ENCODE data around the gene TMPRSS6.

TMPRSS6 gene

GRCh38 chr22:37109242-37109917, at the start of gene TMPRSS6:
TMPRSS6 (minus strand) TSS chr22:37109713; CDS start chr22:37103417, 6,296 bp downstream.
- no peaks in the 10 kb centered on the region for H3K9me3 Mint-ChIP-seq (ENCODE audit: low read depth)
- no peaks in the 10 kb centered on the region for H3K27me3 Mint-ChIP-seq
- peaks cover 2% of the 10 kb centered on the region for H3K4me1 Mint-ChIP-seq (ENCODE audit: low read depth)
- no peak within 1 kb of the TSS for H3K27ac Mint-ChIP-seq
- peaks cover 3% of the 10 kb centered on the region for H3K36me3 Mint-ChIP-seq
- no peak within 1 kb of the TSS for H3K4me3 Mint-ChIP-seq

GRCh38 chr22:37158963-37159290, 49.4 kb upstream of the TMPRSS6 start:
- Mint-ChIP-seq H3K4me3 (no peak overlapping the region), H3K27me3 (no peaks in the 10 kb centered on the region), H3K9me3 (ENCODE audit: low read depth) (no peaks in the 10 kb centered on the region), H3K4me1 (ENCODE audit: low read depth) (peaks cover 55% of the 10 kb centered on the region), H3K36me3 (no peaks in the 10 kb centered on the region), H3K27ac (no peak overlapping the region)

- Mint-ChIP-seq H3K4me3 (no peak overlapping the region), H3K36me3 (no peaks in the 10 kb centered on the region), H3K27ac (peak overlapping the region; percentile 24), H3K27me3 (no peaks in the 10 kb centered on the region), H3K9me3 (ENCODE audit: low read depth) (no peaks in the 10 kb centered on the region), H3K4me1 (ENCODE audit: low read depth) (peaks cover 44% of the 10 kb centered on the region)
Observed at GRCh38 chr22:37157516-37158285, 48.2 kb upstream of the TMPRSS6 start.

GRCh38 chr22:37156686-37157435, 47.3 kb upstream of the TMPRSS6 start:
- peaks cover 36% of the 10 kb centered on the region for H3K4me1 Mint-ChIP-seq (ENCODE audit: low read depth)
- H3K27me3 Mint-ChIP-seq = no peaks in the 10 kb centered on the region
- no peak overlapping the region for H3K27ac Mint-ChIP-seq

GRCh38 chr22:37155971-37156370, 46.5 kb upstream of the TMPRSS6 start:
- H3K36me3 Mint-ChIP-seq = no peaks in the 10 kb centered on the region
- no peak overlapping the region for H3K27ac Mint-ChIP-seq
- H3K4me1 Mint-ChIP-seq (ENCODE audit: low read depth) = peaks cover 34% of the 10 kb centered on the region
- no peaks in the 10 kb centered on the region for H3K27me3 Mint-ChIP-seq
- no peak overlapping the region for H3K4me3 Mint-ChIP-seq
- no peaks in the 10 kb centered on the region for H3K9me3 Mint-ChIP-seq (ENCODE audit: low read depth)

More at GRCh38 chr22:37156686-37157435, 47.3 kb upstream of the TMPRSS6 start:
- Mint-ChIP-seq H3K4me3 (no peak overlapping the region), H3K36me3 (no peaks in the 10 kb centered on the region), H3K9me3 (ENCODE audit: low read depth) (no peaks in the 10 kb centered on the region)

- Mint-ChIP-seq H3K9me3 (ENCODE audit: low read depth) (no peaks in the 10 kb centered on the region), H3K4me1 (ENCODE audit: low read depth) (peaks cover 40% of the 10 kb centered on the region), H3K27me3 (no peaks in the 10 kb centered on the region), H3K27ac (peak overlapping the region; percentile 42), H3K36me3 (no peaks in the 10 kb centered on the region), H3K4me3 (no peak overlapping the region)
Observed at GRCh38 chr22:37154925-37155712, 45.6 kb upstream of the TMPRSS6 start.

GRCh38 chr22:37153901-37154300, 44.4 kb upstream of the TMPRSS6 start:
- no peak overlapping the region for H3K4me3 Mint-ChIP-seq
- no peak overlapping the region for H3K27ac Mint-ChIP-seq
- peaks cover 38% of the 10 kb centered on the region for H3K4me1 Mint-ChIP-seq (ENCODE audit: low read depth)
- H3K9me3 Mint-ChIP-seq (ENCODE audit: low read depth) = no peaks in the 10 kb centered on the region
- H3K27me3 Mint-ChIP-seq = no peaks in the 10 kb centered on the region
- H3K36me3 Mint-ChIP-seq = no peaks in the 10 kb centered on the region

- H3K4me1 Mint-ChIP-seq (ENCODE audit: low read depth) = peaks cover 51% of the 10 kb centered on the region
- peak overlapping the region; percentile 17 for H3K4me3 Mint-ChIP-seq
- no peaks in the 10 kb centered on the region for H3K9me3 Mint-ChIP-seq (ENCODE audit: low read depth)
- peak overlapping the region; percentile 29 for H3K27ac Mint-ChIP-seq
- no peaks in the 10 kb centered on the region for H3K36me3 Mint-ChIP-seq
- no peaks in the 10 kb centered on the region for H3K27me3 Mint-ChIP-seq
Observed at GRCh38 chr22:37151401-37151800, 41.9 kb upstream of the TMPRSS6 start.

- H3K27me3 Mint-ChIP-seq = no peaks in the 10 kb centered on the region
- no peaks in the 10 kb centered on the region for H3K9me3 Mint-ChIP-seq (ENCODE audit: low read depth)
- H3K4me1 Mint-ChIP-seq (ENCODE audit: low read depth) = peaks cover 53% of the 10 kb centered on the region
- H3K4me3 Mint-ChIP-seq = peak overlapping the region; percentile 62
- peaks cover 2% of the 10 kb centered on the region for H3K36me3 Mint-ChIP-seq
- H3K27ac Mint-ChIP-seq = peak overlapping the region; percentile 95
Observed at GRCh38 chr22:37150701-37151100, 41.2 kb upstream of the TMPRSS6 start.

- Mint-ChIP-seq H3K27ac (peak overlapping the region; percentile 95), H3K4me3 (peak overlapping the region; percentile 80), H3K27me3 (no peaks in the 10 kb centered on the region), H3K4me1 (ENCODE audit: low read depth) (peaks cover 56% of the 10 kb centered on the region), H3K9me3 (ENCODE audit: low read depth) (no peaks in the 10 kb centered on the region), H3K36me3 (peaks cover 5% of the 10 kb centered on the region)
Observed at GRCh38 chr22:37148742-37149665, 39.5 kb upstream of the TMPRSS6 start.

- Mint-ChIP-seq H3K27ac (peak overlapping the region; percentile 95), H3K36me3 (peaks cover 5% of the 10 kb centered on the region)
Observed at GRCh38 chr22:37148031-37148651, 38.6 kb upstream of the TMPRSS6 start.

GRCh38 chr22:37147186-37147990, 37.9 kb upstream of the TMPRSS6 start:
- Mint-ChIP-seq H3K36me3 (peaks cover 5% of the 10 kb centered on the region), H3K27ac (peak overlapping the region; percentile 95)

More at GRCh38 chr22:37148031-37148651, 38.6 kb upstream of the TMPRSS6 start:
- Mint-ChIP-seq H3K4me3 (peak overlapping the region; percentile 80), H3K4me1 (ENCODE audit: low read depth) (peaks cover 60% of the 10 kb centered on the region), H3K27me3 (no peaks in the 10 kb centered on the region), H3K9me3 (ENCODE audit: low read depth) (no peaks in the 10 kb centered on the region)

More at GRCh38 chr22:37147186-37147990, 37.9 kb upstream of the TMPRSS6 start:
- Mint-ChIP-seq H3K27me3 (no peaks in the 10 kb centered on the region), H3K9me3 (ENCODE audit: low read depth) (no peaks in the 10 kb centered on the region), H3K4me1 (ENCODE audit: low read depth) (peaks cover 62% of the 10 kb centered on the region), H3K4me3 (peak overlapping the region; percentile 80)
